BLaER1 treated with 17β-estradiol and CSF1 and Interleukin-3, amounts not matched to agents 10 nM and 100 nM (cell line): Measurements from ENCODE around the gene LPCAT1.
"Not testable (repeated sequence)": the region's sequence is repeated elsewhere in the genome, so short reads cannot be mapped to it uniquely, and the experiment has no call there.

ENCODE experiments used
- H3K27ac ChIP-seq, 11 experiments: shearing (Covaris generic); formaldehyde crosslinking; 2 replicates each; pipeline ENCODE4 v1.8.1; 2022
- H3K27me3 ChIP-seq, 11 experiments: shearing (Covaris generic); formaldehyde crosslinking; 2 replicates each; pipeline ENCODE4 v1.8.1; 2022
- H3K36me3 ChIP-seq, 11 experiments: shearing (Covaris generic); formaldehyde crosslinking; 2 replicates each; pipeline ENCODE4 v1.8.1; 2022
- H3K4me1 ChIP-seq, 10 experiments: shearing (Covaris generic); formaldehyde crosslinking; 2 replicates each; pipeline ENCODE4 v1.8.1; 2022
- H3K4me2 ChIP-seq, 11 experiments: shearing (Covaris generic); formaldehyde crosslinking; 2 replicates each; pipeline ENCODE4 v1.8.1; 2022
- H3K4me3 ChIP-seq, 10 experiments: shearing (Covaris generic); formaldehyde crosslinking; 2 replicates each; pipeline ENCODE4 v1.8.1; 2022
- H3K9ac ChIP-seq, 11 experiments: shearing (Covaris generic); formaldehyde crosslinking; 2 replicates each; pipeline ENCODE4 v1.8.1; 2022
- H3K9me3 ChIP-seq, 11 experiments: shearing (Covaris generic); formaldehyde crosslinking; replicated peaks in 1 of 11; 2 replicates each; pipeline ENCODE4 v1.8.1; 2022
- H4K20me1 ChIP-seq, 11 experiments: shearing (Covaris generic); formaldehyde crosslinking; 2 replicates each; pipeline ENCODE4 v1.8.1; 2022
- Cebpa-rat ChIP-seq, 11 experiments: shearing (Covaris generic); IDR thresholded peaks; 2 replicates each; pipeline ENCODE4 v1.8.1; 2022

LPCAT1 gene

GRCh38 chr5:1479581-1480188, 44.1 kb downstream of the LPCAT1 start:
- Histone ChIP-seq H3K36me3 (peaks cover 25 to 56% (median 46%) of the 10 kb centered on the region in 11 experiments; a peak in 21 of 22 replicates), H3K9me3 (peaks cover 0 to 10% (median 0%) of the 10 kb centered on the region in 11 experiments; a peak in 2 of 22 replicates), H3K27me3 (peaks cover 0 to 7% (median 0%) of the 10 kb centered on the region in 11 experiments; a peak in 2 of 22 replicates), H4K20me1 (peaks cover 0 to 61% (median 37%) of the 10 kb centered on the region in 11 experiments; a peak in 21 of 22 replicates), H3K9ac (peak overlapping the region in 4 of 11 experiments; percentile 14 to 66 (median 44); a peak in 3 of 22 replicates), H3K27ac (peak overlapping the region in 6 of 11 experiments; percentile 7 to 76 (median 46); a peak in 10 of 22 replicates), H3K4me2 (peak overlapping the region; percentile 72 to 93 (median 82)), H3K4me3 (no peak overlapping the region), H3K4me1 (peaks cover 74 to 92% (median 79%) of the 10 kb centered on the region in 10 experiments)
- peak in 9 of 11 experiments; percentile 35 to 91 (median 58); a peak in 14 of 22 replicates for TF ChIP-seq Cebpa-rat (IDR thresholded peaks at IDR 0.05)

DNA sequence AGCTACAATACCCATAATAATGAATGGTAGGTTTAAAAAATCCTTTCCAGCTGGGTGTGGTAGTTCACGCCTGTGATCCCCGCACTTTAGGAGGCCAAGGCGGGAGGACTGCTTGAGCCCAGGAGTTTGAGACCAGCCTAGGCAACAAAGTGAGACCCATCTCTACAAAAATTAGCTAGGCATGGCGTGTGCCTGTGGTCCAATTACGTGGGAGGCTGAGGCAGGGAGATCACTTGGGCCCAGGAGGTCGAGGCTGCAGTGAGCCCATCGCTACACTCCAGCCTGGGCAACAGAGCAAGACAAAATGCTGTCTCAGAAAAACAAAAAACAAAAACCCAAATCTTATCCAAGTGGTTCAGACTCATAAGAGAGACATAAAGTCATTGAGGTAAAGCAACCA, 44.7 kb downstream of the LPCAT1 start:
- Histone ChIP-seq H3K4me3 (no peak overlapping the region), H3K4me2 (peak overlapping the region; percentile 72 to 93 (median 82); a peak in 19 of 22 replicates), H3K36me3 (peaks cover 25 to 63% (median 52%) of the 10 kb centered on the region in 11 experiments; a peak in 21 of 22 replicates), H4K20me1 (peaks cover 0 to 54% (median 31%) of the 10 kb centered on the region in 11 experiments; a peak in 19 of 22 replicates), H3K9ac (peak overlapping the region in 1 of 11 experiments; percentile 52; a peak in 1 of 22 replicates), H3K9me3 (peaks cover 0 to 10% (median 0%) of the 10 kb centered on the region in 11 experiments; a peak in 2 of 22 replicates), H3K27me3 (peaks cover 0 to 3% (median 0%) of the 10 kb centered on the region in 11 experiments; a peak in 1 of 22 replicates), H3K4me1 (peaks cover 67 to 86% (median 73%) of the 10 kb centered on the region in 10 experiments), H3K27ac (peak overlapping the region in 9 of 11 experiments; percentile 6 to 76 (median 36); a peak in 9 of 22 replicates)
- no peak for TF ChIP-seq Cebpa-rat (IDR thresholded peaks at IDR 0.05)

DNA sequence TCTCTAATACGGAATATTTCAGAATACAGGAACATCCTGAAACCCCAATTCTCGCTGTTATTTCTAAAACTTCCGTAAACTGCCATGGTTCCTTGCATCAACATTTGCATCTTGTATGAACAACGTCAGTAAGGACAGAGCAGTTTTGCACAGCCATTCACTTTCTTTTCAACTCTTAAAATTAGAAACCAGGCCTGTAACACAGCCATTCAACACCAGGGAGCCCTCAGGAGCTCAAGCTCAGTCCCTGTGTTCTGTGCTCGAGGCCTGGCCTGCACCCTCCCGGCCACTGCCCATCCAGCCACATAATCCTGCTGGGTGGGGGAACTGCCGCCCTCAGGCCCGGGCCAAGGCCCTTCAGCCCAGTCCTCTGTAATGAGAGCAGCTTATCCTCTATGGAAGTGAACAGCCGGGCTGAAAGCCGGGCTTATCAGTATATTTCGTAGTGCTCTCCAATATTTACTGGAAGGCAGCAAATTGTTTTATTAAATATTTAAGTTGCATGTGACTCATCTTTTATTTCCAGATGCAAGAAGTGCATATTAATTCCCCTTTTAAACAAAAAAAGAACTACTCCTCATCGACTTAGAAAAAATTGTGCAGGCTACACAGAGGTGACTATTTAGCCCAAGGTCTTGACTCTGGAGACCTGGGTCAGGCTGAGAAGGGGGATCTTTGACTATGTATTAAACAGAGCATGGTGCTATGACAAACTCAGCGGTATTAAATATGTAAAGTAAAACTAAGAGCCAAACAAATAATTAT, 45.3 kb downstream of the LPCAT1 start:
- Histone ChIP-seq H4K20me1 (peaks cover 0 to 49% (median 25%) of the 10 kb centered on the region in 11 experiments; a peak in 15 of 22 replicates), H3K4me1 (peaks cover 61 to 80% (median 67%) of the 10 kb centered on the region in 10 experiments), H3K27me3 (no peaks in the 10 kb centered on the region), H3K27ac (peak overlapping the region in 7 of 11 experiments; percentile 6 to 76 (median 48); a peak in 9 of 22 replicates), H3K9me3 (peaks cover 0 to 10% (median 0%) of the 10 kb centered on the region in 11 experiments; a peak in 2 of 22 replicates), H3K4me3 (no peak overlapping the region), H3K9ac (peak overlapping the region in 1 of 11 experiments; percentile 57; a peak in 2 of 22 replicates), H3K4me2 (peak overlapping the region; percentile 8 to 93 (median 76); a peak in 16 of 22 replicates), H3K36me3 (peaks cover 31 to 67% (median 55%) of the 10 kb centered on the region in 11 experiments)
- TF ChIP-seq Cebpa-rat (IDR thresholded peaks at IDR 0.05), result no peak

GRCh38 chr5:1477341-1477740, 46.4 kb downstream of the LPCAT1 start:
- H3K9ac ChIP-seq, result peak overlapping the region in 2 of 11 experiments; percentile 12 to 57; a peak in 2 of 22 replicates
- TF ChIP-seq Cebpa-rat (IDR thresholded peaks at IDR 0.05), result no peak
- H3K9me3 ChIP-seq, result peaks cover 0 to 10% (median 0%) of the 10 kb centered on the region in 11 experiments; a peak in 2 of 22 replicates
- H3K4me3 ChIP-seq, result no peak overlapping the region
- H3K36me3 ChIP-seq, result peaks cover 39 to 72% (median 58%) of the 10 kb centered on the region in 11 experiments
- H3K4me2 ChIP-seq, result peak overlapping the region; percentile 13 to 93 (median 43); a peak in 18 of 22 replicates
- H3K27me3 ChIP-seq, result no peaks in the 10 kb centered on the region
- H4K20me1 ChIP-seq, result peaks cover 0 to 52% (median 20%) of the 10 kb centered on the region in 11 experiments; a peak in 10 of 22 replicates
- peaks cover 54 to 72% (median 59%) of the 10 kb centered on the region in 10 experiments for H3K4me1 ChIP-seq
- peak overlapping the region in 4 of 11 experiments; percentile 37 to 75 (median 60); a peak in 7 of 22 replicates for H3K27ac ChIP-seq

DNA sequence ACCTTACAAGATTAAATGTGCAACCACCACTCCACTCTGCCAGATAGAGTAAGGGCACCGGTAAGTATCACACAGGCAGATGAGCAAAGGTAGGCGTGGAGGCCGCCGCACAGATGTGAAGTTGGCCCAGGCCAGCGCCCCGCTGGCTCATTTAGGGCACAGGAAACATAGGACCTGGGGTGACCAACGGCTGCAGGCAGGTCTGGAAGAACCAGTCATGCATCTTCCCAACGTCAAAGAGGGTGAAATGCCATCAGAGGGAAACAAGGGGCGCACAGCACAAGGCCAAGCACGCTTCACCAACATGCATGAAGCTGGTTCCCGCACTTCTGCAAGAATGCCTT, 46.8 kb downstream of the LPCAT1 start:
- H3K36me3 ChIP-seq, result peaks cover 39 to 76% (median 62%) of the 10 kb centered on the region in 11 experiments
- H3K4me3 ChIP-seq, result no peak overlapping the region
- H3K27me3 ChIP-seq, result no peaks in the 10 kb centered on the region
- peaks cover 0 to 10% (median 0%) of the 10 kb centered on the region in 11 experiments; a peak in 2 of 22 replicates for H3K9me3 ChIP-seq
- peaks cover 0 to 54% (median 19%) of the 10 kb centered on the region in 11 experiments; a peak in 10 of 22 replicates for H4K20me1 ChIP-seq
- peak overlapping the region in 3 of 11 experiments; percentile 14 to 53 (median 30); a peak in 4 of 22 replicates for H3K27ac ChIP-seq
- no peak for TF ChIP-seq Cebpa-rat (IDR thresholded peaks at IDR 0.05)
- H3K4me2 ChIP-seq, result peak overlapping the region; percentile 13 to 93 (median 43); a peak in 17 of 22 replicates
- no peak overlapping the region for H3K9ac ChIP-seq
- H3K4me1 ChIP-seq, result peaks cover 52 to 69% (median 56%) of the 10 kb centered on the region in 10 experiments

DNA sequence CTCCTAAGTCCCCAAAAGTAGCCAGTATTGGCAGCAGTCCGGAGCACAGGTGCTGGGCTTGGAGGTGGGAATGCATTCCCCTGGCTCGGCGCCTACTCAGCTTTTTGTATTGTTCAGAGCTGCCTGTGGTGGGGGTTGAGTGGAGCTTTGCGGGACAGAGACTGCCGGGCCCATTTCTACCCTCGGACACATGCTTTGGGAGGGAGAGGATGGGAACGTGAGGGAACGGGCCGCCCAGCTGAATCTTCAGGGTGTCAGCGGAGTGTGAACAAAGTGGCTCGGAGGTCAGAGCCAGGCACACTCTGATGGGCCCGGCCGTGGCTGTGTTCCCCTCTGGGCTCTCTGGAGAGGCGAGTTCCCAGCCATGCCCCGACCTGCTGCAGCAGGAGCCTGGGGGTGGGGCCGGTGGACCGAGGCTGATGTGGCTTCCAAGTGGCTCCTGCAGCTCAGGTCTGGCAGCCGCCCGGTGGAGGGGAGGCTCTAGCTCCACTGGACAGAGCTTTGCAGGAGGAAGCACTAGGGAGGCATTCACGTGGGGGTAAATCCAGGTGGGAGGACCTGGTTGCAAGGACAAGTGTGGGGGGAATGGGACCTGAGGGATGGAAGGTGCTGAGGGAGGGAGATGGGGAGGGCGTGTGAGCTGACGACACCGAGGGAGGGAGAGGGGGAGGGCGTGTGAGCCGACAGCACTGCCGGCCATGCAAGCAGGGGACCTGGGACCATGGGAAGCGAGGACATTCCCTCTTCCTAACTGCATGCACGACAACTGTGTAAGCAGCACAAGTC, 47.4 kb downstream of the LPCAT1 start:
- H3K36me3 ChIP-seq, result peaks cover 39 to 81% (median 65%) of the 10 kb centered on the region in 11 experiments
- no peak overlapping the region for H3K9ac ChIP-seq
- peaks cover 0 to 54% (median 13%) of the 10 kb centered on the region in 11 experiments; a peak in 10 of 22 replicates for H4K20me1 ChIP-seq
- H3K27me3 ChIP-seq, result no peaks in the 10 kb centered on the region
- peak overlapping the region in 7 of 11 experiments; percentile 32 to 93 (median 76); a peak in 12 of 22 replicates for H3K4me2 ChIP-seq
- H3K4me3 ChIP-seq, result no peak overlapping the region
- peaks cover 0 to 10% (median 0%) of the 10 kb centered on the region in 11 experiments; a peak in 2 of 22 replicates for H3K9me3 ChIP-seq
- H3K27ac ChIP-seq, result peak overlapping the region in 3 of 11 experiments; percentile 14 to 53 (median 30); a peak in 3 of 22 replicates
- peaks cover 46 to 64% (median 50%) of the 10 kb centered on the region in 10 experiments for H3K4me1 ChIP-seq
- TF ChIP-seq Cebpa-rat (IDR thresholded peaks at IDR 0.05), result no peak

- H3K4me1 ChIP-seq, result peaks cover 37 to 55% (median 42%) of the 10 kb centered on the region in 10 experiments
- H3K4me2 ChIP-seq, result peak overlapping the region in 2 of 11 experiments; percentile 87 to 93; a peak in 4 of 22 replicates
- H3K9me3 ChIP-seq, result peaks cover 0 to 10% (median 0%) of the 10 kb centered on the region in 11 experiments; a peak in 2 of 22 replicates
- H3K9ac ChIP-seq, H3K4me3 ChIP-seq, H3K27ac ChIP-seq, H3K27me3 ChIP-seq: not testable (repeated sequence)
- peaks cover 0 to 51% (median 4%) of the 10 kb centered on the region in 11 experiments; a peak in 11 of 22 replicates for H4K20me1 ChIP-seq
- peaks cover 39 to 90% (median 72%) of the 10 kb centered on the region in 11 experiments for H3K36me3 ChIP-seq
These were observed 48.2 kb downstream of the LPCAT1 start for GRCh38 chr5:1475544-1475900.
